GM19023 (cell line): Measurements from ENCODE around the gene AMFR.
"Not testable (repeated sequence)": the region's sequence is repeated elsewhere in the genome, so short reads cannot be mapped to it uniquely, and the experiment has no call there.

Source experiments
- ATAC-seq: cut with Tn5 transposase; IDR thresholded peaks from one replicate; pipeline ENCODE4 v1.9.1; 2021; ENCODE audit warnings: mild to moderate bottlenecking, moderate library complexity; ENCODE audit not compliant: unreplicated experiment

AMFR gene

DNA sequence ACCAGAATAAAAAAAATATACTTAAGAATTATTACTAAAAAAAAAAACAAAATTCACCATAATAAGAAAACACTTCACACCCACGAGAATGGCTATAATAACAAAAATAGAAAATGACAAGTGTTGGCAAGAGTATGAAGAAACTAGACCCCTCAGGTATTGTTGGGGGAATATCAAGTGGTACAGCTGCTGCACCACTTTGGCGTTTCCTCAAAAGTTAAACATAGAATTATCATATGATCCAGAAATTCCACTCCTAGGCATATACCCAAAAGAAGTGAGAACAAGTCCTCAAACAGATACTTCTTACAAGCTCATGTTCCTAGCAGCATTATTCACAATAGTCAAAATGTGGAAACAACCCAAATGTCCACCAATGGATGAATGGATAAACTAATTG, 26.3 kb downstream of the AMFR start:
- no peak for ATAC-seq

DNA sequence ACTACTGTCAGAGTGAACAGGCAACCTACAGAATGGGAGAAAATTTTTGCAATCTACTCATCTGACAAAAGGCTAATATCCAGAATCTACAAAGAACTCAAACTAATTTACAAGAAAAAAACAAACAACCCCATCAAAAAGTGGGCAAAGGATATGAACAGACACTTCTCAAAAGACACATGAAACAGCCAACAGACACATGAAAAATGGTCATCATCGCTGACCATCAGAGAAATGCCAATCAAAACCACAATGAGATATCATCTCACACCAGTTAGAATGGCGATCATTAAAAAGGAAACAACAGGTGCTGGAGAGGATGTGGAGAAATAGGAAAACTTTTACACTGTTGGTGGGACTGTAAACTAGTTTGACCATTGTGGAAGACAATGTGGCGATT, 28.6 kb downstream of the AMFR start:
- not testable (repeated sequence) for ATAC-seq

DNA sequence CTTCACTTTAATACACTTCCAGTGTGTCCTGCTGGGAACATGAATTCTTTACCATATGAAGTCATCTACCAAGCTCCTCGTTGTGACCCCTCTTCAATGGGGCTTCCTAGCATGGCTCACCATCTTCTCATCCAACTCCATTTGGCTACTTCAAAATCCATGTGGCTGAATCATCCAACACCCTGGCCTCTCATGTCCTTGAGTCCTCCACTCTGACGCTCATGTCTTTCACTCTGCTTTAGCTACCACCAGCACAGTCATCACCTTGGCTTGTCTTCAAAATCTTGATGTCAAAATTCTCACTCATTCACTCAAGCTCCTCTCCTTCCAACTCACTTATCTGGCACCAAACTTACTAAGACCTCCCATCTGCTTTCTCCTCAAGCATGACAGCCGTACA, 35.8 kb downstream of the AMFR start:
- no peak for ATAC-seq

DNA sequence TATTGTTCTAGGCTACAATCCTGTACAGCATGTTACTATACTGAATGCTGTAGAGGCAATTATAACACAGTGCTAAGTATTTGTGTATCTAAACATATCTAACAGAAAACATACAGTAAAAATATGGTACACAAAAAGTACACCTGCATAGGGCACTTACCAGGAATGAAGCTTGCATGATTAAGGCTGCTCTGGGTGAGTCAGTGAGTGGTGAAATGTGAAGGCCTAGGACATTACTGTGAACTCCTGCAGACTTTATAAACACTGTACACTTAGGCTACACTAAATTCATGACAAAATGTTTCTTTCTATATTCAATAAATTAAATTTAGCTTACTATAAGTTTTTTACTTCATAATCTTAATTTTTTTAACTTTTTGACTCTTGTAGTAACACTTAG, 37.1 kb downstream of the AMFR start:
- no peak for ATAC-seq

DNA sequence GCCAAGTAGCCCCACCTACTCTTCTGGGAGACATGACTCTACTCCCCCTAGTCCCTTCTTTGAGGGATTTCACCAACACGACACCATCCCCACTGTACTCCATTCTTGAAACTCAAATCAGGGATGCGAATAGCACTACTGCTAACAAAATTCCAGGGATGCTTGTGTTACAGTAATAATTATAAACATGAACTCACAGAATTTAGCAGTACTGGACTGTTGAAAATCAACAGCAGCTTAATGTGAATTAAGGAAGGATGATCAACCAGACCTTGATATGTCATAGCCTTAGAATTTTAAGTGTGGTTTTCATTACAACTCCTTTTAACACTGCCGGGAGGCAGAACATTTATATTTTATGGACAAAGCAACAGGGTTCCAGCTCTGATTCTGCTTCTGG, 37.9 kb downstream of the AMFR start:
- no peak for ATAC-seq

DNA sequence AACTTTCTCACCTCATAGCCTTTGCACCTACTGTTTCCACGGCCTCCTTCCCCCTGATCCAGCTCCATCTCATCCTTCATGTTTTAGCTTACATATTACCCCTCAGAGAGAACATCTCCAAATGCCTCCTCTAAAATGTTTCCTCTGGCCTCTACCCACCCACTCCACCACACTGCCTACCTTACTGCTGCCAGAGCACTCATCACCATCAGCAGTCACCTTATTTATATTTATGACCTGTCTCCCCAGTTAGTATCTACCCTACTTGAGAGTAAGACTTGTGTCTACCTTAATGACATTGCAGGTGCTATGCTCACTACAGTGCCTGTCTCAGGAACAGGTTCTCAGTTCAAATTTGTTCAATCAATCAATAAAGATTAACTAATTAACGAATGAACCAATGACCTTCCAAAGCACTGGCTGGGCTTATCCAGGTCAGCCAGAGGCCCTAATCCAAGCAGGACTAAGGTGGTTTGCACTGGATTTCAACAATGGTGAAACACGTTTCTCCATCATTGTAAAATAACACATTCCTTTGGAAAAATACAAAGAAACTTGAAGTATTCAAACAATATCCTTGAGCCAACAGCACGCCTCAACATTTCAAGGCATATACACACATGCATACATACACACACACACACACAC, 41.1 kb downstream of the AMFR start:
- no peak for ATAC-seq

DNA sequence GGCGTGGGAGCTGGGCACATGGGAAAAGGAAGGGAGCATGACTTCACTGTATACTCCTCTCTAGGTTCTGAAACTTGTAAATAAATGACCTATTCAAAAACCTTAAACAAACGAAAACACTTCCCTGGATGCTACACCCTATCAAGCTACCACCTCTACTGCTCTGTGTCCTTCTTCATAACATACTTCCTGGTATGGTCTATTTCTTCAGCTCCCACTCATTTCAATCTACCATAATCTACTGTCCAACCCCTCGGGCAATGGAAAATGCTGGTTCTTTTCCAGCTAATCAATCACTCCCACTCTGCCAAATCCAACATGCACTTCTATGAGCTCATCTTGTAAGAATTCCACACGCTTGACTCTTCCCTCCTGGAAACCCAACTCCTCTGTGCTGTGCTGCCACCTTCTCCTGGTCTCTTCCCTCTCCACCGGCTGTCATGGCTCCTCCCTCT, 42.4 kb downstream of the AMFR start:
- no peak for ATAC-seq

DNA sequence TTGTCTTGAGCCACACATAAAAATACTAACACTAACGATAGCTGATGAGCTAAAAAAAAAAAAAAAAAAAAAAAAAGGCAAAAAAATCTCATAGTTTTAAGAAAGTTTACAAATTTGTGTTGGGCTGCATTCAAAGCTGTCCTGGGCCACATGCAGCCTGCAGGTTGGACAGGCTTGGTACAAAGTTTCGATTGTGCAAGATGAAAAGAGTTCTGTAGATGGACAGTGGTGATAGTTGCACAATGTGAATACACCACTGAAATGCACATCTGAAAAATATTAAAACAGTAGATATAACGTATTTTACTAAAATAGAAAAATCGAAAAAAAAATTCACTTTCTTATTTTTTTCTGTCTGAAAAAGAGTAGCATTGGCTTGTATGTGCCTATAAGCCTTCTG, 42.9 kb downstream of the AMFR start:
- no peak for ATAC-seq

DNA sequence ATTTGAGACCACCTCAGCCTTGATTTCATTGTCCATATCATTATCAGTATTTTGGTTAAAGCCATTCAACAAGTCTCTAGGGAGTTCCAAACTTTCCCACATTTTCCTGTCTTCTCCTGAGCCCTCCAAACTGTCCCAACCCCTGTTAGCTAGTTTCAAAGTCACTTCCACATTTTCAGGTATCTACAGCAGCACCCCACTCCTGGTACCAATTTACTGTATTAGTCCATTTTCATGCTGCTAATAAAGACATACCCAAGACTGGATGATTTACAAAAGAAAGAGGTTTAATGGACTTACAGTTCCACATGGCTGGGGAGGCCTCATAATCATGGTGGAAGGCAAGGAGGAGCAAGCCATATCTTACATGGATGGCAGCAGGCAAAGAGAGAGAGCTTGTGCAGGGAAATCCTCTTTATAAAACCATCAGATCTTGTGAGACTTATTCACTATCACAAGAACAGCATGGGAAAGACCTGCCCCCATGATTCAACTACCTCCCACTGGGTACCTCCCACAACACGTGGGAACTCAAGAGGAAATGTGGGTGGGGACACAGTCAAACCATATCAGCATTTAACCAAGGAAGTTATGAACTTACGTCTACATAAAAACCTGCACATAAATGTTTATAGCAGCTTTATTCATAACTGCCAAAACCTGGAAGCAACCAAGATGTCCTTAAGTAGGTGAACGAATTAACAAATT, 44.4 kb downstream of the AMFR start:
- ATAC-seq: not testable (repeated sequence)

DNA sequence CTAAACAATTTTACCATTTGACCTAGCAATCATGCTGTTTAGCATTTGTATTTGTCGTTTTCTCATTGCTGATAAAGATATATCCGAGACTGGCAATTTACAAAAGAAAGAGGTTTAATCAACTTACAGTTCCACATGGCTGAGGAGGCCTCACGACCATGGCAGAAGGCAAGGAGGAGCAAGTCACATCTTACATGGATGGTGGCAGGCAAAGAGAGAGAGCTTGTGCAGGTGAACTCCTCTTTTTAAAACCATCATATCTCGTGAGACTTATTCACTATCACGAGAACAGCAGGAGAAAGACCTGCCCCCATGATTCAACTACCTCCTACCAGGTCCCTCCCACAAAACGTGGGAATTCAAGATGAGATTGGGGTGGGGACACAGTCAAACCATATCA, 46.3 kb downstream of the AMFR start:
- ATAC-seq: not testable (repeated sequence)

DNA sequence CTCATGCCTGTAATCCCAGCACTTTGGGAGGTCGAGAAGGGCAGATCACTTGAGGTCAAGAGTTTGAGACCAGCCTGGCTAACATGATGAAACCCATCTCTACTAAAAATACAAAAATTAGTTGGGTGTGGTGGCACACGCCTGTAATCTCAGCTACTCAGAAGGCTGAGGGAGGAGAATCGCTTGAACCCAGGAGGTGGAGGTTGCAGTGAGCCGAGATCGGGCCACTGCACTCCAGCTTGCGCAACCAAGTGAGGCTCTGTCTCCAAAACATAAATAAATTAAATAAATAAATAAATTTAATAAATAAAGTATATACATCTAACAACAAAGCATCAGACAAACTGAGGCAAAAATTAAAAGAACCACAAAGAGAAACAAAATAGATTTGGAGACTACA, 49.6 kb downstream of the AMFR start:
- not testable (repeated sequence) for ATAC-seq

DNA sequence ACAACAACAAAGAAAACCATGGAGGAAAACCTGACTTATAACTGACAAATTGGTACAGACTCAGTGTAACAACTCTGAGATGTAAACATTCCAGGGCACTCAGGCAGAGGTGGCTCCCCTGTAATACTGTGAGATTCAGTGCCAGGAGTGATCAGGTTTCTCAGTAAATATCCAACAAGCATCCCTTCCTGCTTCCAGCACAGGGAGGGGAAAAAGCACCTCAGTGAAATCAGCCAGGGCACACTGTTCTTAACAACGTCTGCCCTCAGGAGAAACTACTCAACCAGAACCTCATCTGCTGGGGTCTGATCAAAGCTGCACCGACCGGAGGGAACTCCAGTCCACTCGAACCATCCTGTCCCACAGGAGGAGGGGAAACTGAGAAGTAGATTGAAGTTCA, 52.3 kb downstream of the AMFR start:
- no peak for ATAC-seq

DNA sequence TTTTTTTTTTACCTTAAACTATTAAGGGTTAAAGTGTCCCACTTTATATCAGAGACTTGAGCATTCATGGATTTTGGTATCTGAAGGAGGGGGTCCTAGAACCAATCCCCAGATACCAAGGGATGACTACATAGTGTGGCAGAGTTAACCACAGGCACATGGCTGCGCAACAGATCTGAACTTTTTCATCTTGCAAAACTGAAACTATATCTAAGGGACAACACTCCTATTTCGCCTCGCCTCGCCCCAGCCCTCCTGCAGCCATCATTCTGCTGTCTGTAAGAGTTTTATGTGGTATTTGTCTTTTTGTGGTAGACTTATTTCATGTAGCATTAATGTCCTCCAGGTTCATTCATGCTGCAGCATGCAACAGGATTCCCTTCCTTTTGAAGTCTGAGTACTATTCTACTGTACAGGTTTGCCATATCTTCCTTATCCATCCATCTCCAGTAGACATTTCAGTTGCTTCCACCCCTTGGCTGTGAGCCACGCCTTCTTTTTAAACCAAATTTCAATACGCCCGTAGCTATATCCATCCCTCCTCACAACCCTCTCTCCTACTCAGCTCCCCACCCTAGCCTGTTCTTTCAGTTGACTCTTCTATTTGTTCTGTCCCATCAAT, 53.2 kb downstream of the AMFR start:
- ATAC-seq: no peak

DNA sequence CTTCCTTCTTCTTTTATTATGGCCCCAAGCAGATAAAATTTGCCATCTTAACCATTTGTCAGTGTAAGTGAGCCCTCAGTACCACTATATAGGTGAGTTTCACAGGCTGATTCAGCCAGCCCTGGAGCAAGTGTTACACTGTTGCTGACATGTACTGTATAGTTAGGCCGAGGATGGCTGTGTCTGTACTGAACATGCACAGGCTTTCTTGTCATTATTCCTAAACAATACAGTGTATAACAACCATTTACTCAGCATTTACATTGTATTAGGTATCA, 53.7 kb downstream of the AMFR start:
- no peak for ATAC-seq

DNA sequence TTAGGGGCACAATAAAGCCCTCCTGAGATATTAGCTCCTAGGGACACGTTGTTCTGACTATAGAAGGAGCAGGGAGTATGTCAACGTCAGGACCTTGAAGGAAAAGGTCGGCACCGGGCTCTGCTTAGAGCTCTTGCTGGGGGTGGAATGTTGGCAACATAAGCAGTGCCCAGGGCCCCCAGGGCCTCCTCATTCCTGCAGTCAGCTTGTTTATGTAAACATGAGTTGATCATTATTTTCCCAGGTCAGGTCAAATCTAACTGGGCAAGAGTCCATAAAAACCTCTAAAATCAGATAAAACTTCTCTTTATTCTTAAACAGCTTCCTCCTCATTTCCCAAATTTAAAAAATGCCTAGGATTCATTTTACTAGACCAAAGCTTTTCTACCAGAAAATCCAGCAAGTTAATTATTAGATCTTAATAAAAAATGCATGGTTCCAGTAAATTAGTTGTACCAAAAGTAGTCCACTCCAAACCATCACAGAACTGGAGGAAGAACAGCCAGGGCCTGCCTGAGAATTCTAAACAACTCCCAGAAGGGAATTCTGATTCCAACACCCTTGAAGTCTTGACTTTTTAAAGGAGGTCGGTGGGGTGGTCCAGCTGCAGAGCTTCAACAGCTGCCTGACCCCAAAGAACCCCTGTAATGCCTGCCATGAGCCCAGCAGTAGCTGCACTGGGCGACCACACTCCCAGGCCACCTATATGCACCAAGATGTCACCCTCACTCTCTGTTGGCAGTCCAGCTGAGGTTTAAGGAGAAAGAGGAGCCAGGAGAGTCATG, 54.3 kb downstream of the AMFR start:
- no peak for ATAC-seq

DNA sequence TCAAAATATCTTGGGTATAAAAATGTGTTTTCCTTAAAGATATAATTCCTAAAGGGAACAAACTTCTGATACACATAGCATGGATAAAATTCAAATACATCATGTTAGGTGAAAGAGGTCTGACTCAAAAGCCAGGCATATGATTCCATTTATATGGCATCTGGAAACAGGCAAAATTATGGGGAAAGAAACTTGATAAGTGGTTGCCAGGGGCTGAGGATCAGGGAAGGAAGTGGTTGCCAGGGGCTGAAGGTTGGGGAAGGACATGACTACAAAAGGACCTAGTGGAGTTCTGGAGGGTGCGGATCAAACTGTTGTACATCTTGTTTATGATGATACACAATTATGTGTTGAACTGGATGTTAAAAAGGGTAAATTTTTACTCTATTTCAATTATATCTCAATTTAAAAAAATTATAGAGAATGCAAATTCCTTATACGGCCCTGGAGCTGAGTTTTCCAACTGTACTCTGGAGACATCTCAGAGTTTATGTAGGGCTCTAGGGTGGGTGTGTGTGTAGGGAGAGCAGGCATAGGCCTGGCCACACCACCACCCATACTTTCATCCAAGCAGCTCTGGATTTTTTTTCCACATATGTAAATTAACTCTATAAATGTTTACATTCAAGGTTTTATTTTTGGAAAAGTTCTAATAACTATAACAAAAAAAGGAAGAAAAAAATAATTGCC, 55.0 kb downstream of the AMFR start:
- no peak for ATAC-seq

DNA sequence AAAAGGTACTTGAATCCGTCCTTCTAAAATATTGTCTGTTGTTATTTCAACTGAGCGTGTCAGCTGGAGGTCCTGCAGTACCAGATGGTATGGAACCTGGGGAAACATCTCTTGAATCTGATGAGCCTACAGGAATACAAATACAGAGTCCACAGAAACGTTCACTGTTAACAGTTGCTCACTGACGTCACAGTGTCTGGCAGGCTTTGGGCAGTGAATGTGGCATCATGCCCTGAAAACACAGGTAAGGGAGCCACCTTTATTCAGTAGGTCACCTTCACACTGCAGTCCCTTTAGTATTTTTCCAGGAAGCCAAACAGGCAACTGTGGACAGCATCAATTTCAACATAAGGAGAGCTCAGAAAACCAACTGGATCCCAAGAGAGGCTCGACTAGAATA, 56.1 kb downstream of the AMFR start:
- ATAC-seq: no peak

DNA sequence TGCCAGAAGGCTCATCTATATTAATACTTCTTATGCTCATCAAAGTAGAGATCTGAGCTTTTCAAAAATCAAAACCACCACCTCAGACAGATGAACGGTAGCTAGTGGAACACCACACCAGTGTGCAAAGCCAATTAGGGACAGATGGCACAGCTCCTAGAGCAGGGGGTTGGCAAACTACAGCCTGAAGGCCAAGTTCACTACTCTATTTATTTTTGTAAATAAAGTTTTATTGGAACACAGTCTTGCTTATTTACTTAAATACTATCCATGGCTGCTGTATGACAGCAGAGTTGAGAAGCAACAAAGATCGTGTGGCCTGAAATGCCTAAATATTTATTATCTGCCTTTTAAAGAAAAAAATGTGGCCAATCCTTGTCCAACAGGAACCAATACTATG, 56.8 kb downstream of the AMFR start:
- ATAC-seq: no peak

DNA sequence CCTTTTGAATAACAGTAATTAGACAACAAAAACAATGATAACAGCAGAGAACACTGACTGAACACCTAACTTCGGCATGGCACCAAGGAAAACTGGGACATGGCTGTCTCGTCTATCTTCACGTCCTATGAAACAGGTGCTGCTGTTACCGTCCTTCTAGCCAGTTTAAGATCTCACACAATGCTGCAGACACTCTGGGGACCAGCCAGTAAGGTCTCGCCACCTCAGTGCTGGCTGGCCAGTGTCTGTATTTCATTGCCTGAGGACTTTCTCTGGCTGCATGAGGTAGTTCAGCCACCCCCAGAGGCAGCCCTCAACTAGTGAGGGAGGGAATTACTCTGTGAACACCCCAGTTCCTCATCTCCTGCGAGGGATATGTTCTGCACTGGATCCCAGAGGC, 57.6 kb downstream of the AMFR start:
- no peak for ATAC-seq

DNA sequence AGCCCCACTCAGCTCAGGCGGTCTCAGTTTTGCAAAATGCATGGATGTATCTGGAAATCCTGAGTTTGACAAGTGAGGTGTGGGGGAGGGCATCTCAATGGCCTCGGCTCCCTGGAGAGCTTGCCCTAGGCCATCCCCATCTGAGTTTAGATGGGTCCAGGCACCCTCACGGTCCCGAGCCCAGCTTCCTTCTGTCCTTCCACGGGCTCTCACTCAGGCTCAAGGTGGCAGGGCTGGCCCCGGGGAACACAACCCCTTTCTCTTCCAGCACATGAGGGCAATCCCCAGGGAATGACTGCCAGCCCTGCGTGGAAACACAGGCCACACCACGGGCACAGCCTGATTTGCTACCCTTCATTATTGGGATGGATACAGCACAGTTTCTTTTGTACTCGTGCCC, 58.4 kb downstream of the AMFR start:
- ATAC-seq: no peak

DNA sequence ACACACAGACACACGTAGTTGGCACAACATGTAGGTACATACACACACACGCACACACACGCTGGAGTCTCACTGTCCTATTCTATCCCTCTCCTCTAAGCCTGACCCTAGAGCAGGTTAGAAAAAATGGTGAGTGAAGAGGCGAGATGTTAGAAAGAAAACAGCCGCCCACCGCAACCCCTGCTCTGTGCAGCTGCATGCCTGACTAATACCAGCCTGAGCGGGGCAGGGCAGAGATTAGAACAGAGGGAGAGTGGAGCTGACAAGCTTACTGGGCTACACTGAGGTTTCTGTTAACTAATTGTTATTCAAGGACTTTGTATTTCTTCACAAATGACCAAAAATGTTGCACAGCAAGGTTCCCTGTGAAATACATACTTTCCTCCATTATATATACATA, 59.8 kb downstream of the AMFR start:
- ATAC-seq: no peak
